ENCODE measurements around the gene PPP2R3C. TPM values are rescaled to one million over a fixed set of nuclear protein-coding genes. Genes with fewer than 3 reads are reported as not detected.
"Not testable (repeated sequence)": the region's sequence is repeated elsewhere in the genome, so short reads cannot be mapped to it uniquely, and the experiment has no call there.

The PPP2R3C gene
- total RNA-seq, 1 donor = 51.1 TPM

GRCh38 chr14:35158951-35159653 lies 37.3 kb upstream of the PPP2R3C start:
- no peak for DNase-seq (ENCODE audit: low read depth)
- TF ChIP-seq, protein P1, sequence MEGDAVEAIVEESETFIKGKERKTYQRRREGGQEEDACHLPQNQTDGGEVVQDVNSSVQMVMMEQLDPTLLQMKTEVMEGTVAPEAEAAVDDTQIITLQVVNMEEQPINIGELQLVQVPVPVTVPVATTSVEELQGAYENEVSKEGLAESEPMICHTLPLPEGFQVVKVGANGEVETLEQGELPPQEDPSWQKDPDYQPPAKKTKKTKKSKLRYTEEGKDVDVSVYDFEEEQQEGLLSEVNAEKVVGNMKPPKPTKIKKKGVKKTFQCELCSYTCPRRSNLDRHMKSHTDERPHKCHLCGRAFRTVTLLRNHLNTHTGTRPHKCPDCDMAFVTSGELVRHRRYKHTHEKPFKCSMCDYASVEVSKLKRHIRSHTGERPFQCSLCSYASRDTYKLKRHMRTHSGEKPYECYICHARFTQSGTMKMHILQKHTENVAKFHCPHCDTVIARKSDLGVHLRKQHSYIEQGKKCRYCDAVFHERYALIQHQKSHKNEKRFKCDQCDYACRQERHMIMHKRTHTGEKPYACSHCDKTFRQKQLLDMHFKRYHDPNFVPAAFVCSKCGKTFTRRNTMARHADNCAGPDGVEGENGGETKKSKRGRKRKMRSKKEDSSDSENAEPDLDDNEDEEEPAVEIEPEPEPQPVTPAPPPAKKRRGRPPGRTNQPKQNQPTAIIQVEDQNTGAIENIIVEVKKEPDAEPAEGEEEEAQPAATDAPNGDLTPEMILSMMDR (IDR thresholded peaks at IDR 0.05; ENCODE audit: insufficient read depth, low read length) = no peak
- no peak overlapping the region for H3K4me3 ChIP-seq (ENCODE audit: low read depth, low read length)

- TF ChIP-seq, protein P1 (IDR thresholded peaks at IDR 0.05; ENCODE audit: insufficient read depth, low read length) = no peak
- H3K4me3 ChIP-seq (ENCODE audit: low read depth, low read length) = no peak overlapping the region
- DNase-seq (ENCODE audit: low read depth) = no peak
Measured at GRCh38 chr14:35158491-35158890, 36.7 kb upstream of the PPP2R3C start.

DNA sequence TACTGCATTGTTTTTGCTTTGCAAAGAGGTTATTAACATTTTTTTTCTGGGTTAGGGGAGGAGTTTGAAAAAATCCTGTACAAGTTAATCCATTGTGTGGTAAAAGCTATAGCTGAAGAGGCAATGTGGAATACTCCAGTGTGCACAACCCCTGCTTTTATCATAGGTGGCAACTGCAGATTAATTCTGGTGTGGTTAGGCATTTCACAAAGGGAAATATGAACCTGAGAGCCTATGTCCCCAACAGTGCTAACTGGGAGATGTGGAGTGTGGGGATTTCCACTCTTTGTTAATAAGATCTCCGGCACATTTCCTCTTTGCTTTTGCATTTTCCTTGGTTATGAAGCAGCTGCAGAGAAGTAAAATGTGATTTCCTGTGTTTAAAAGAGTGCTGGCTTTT lies 34.2 kb upstream of the PPP2R3C start:
- DNase-seq (ENCODE audit: low read depth) = peak; percentile 73
- TF ChIP-seq, protein P1 (IDR thresholded peaks at IDR 0.05; ENCODE audit: insufficient read depth, low read length) = no peak

GRCh38 chr14:35154016-35154415 lies 32.2 kb upstream of the PPP2R3C start:
- TF ChIP-seq, protein P1 (IDR thresholded peaks at IDR 0.05; ENCODE audit: insufficient read depth, low read length) = no peak

More for the DNA sequence above, 34.2 kb upstream of the PPP2R3C start:
- no peak overlapping the region for H3K4me3 ChIP-seq (ENCODE audit: low read depth, low read length)

DNA sequence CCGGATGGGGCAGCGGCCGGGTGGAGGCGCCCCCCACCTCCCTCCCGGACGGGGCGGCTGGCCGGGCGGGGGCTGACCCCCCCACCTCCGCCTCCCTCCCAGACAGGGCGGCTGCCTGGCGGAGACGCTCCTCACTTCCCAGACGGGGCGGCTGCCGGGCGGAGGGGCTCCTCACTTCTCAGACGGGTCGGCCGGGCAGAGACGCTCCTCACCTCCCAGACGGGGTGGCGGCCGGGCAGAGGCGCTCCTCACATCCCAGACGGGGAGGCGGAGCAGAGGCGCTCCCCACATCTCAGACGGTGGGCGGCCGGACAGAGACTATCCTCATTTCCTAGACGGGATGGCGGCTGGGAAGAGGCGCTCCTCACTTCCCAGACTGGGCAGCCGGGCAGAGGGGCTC lies 30.7 kb upstream of the PPP2R3C start:
- not testable (repeated sequence) for DNase-seq (ENCODE audit: low read depth)

More at GRCh38 chr14:35154016-35154415, 32.2 kb upstream of the PPP2R3C start:
- no peak for DNase-seq (ENCODE audit: low read depth)
- no peak overlapping the region for H3K4me3 ChIP-seq (ENCODE audit: low read depth, low read length)

GRCh38 chr14:35149239-35149638 lies 27.4 kb upstream of the PPP2R3C start:
- no peak for DNase-seq (ENCODE audit: low read depth)
- no peak overlapping the region for H3K4me3 ChIP-seq (ENCODE audit: low read depth, low read length)
- TF ChIP-seq, protein P1 (IDR thresholded peaks at IDR 0.05; ENCODE audit: insufficient read depth, low read length) = no peak

More for the DNA sequence above, 30.7 kb upstream of the PPP2R3C start:
- not testable (repeated sequence) for H3K4me3 ChIP-seq (ENCODE audit: low read depth, low read length)

- no peak for DNase-seq (ENCODE audit: low read depth)
- no peak overlapping the region for H3K4me3 ChIP-seq (ENCODE audit: low read depth, low read length)
- TF ChIP-seq, protein P1 (IDR thresholded peaks at IDR 0.05; ENCODE audit: insufficient read depth, low read length) = no peak
Measured at GRCh38 chr14:35147711-35148110, 25.9 kb upstream of the PPP2R3C start.
